HG03095 (cell line): ENCODE measurements around the gene SKI.
"Not testable (repeated sequence)": the region's sequence is repeated elsewhere in the genome, so short reads cannot be mapped to it uniquely, and the experiment has no call there.

Source experiments
- ATAC-seq: cut with Tn5 transposase; IDR thresholded peaks from one replicate; pipeline ENCODE4 v1.9.1; 2021; ENCODE audit warnings: moderate library complexity; ENCODE audit not compliant: unreplicated experiment

Gene SKI

GRCh38 chr1:2258996-2259395, 30.9 kb downstream of the SKI start:
- ATAC-seq = no peak

DNA sequence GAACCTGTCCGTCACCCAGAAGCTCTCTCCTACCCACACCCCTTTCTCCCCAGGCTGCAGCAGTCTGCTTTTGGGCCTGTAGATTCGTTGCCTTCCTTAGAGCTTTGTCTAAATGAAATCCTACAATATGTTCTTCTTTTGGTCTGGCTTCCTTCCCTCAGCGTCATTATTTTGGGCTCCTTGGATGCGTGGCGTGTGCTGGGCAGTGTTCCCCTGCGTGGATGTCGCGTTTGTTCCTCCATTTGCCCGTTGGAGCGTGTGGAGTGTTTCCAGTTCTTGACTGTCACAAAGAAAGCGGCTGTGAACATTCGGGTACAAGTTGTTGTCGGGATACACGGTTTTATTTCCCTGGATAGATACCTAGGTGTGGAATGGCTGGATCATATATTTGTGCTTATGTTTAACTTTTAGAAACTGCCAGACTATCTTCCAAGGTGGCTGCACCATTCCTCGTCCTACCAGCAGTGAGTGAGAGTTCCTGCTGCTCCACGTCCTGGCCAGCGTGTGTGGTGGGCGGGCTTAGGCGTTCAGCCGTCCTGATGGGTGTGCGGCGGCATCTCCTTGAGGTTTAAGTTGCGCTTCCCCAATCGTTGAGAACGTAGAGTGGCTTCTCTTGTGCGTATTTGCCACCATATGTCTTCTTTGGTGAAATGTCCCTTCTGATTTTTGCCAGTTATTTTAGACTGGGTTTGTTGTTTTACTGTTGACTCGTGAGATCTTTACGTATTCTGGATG, 31.7 kb downstream of the SKI start:
- no peak for ATAC-seq

DNA sequence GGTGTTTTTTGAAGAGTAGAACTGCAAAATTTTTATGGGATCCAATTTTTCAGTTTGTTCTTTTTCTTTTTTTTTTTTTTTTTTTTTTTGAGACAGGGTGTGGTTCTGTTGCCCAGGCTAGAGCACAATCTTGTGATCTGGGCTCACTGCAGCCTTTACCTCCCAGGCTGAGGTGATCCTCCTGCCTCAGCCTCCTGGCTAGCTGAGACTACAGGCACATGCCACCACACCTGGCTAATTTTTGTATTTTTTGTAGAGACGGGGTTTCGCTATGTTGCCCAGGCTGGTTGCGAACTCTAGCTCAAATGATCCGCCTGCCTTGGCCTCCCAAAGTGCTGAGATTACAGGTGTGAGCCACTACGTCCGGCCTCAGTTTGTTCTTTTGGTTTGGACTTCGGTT, 32.4 kb downstream of the SKI start:
- not testable (repeated sequence) for ATAC-seq

GRCh38 chr1:2260917-2261316, 32.8 kb downstream of the SKI start:
- ATAC-seq = no peak

- not testable (repeated sequence) for ATAC-seq
Observed at GRCh38 chr1:2261476-2262395, 33.6 kb downstream of the SKI start.

GRCh38 chr1:2266301-2266975, 38.3 kb downstream of the SKI start:
- no peak for ATAC-seq

DNA sequence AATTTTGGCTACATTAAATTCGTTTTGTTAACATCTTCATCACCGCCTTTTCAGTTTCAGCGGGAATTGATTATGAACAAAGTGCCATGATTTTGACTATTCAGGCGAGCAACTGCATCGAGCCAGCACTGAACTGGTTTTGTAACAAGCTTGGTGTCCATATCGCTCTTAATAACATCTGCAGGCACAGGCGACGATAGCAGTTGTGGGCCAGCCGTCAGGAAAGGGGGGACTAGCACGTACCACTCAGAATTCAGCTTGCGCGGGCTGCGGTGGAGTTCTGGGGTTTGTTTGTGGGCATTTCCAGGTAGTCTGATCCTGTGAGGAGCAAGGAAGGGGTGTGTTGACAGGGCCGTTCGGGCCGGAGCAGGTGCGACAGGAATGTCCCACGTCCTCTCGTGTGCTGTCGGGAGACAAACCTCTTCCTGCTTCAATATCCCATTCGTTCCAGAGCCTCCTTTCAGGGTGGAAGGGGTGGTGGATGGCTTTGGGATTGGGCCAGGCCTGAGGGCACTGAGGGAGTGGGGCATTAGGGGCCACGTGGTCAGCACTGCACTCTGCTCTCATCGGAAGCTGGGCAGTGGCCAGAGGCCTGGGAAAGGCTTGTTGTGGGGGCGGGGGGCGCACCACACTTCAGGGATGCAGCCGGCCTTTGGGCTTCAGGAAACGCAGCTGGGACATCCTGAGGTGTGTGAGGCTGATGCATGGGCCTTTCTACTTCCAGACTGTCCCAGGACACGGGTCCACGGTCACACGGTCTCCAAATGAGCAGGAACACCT, 39.1 kb downstream of the SKI start:
- no peak for ATAC-seq

DNA sequence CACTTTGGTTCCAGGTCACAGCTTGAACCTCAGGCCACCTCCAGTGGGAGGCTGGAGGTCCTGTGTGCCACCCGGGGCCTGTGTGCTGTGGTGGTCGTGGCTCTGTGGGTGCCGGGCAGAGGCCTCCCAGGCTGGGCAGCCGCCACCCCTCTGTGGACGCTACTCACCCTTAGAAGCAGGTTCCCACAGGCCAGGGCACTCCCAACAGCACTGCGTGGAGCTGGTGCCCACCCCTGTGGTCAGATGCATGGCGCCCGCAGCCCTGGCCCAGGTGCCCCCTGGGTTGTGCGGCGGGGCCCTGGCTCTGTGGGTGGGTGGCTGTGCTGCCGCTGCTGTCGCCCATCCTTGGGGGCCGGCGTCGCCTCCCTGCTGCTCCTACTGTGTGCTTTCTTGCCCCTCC, 39.7 kb downstream of the SKI start:
- ATAC-seq = no peak

- ATAC-seq = no peak
Observed at GRCh38 chr1:2268285-2269056, 40.4 kb downstream of the SKI start.

DNA sequence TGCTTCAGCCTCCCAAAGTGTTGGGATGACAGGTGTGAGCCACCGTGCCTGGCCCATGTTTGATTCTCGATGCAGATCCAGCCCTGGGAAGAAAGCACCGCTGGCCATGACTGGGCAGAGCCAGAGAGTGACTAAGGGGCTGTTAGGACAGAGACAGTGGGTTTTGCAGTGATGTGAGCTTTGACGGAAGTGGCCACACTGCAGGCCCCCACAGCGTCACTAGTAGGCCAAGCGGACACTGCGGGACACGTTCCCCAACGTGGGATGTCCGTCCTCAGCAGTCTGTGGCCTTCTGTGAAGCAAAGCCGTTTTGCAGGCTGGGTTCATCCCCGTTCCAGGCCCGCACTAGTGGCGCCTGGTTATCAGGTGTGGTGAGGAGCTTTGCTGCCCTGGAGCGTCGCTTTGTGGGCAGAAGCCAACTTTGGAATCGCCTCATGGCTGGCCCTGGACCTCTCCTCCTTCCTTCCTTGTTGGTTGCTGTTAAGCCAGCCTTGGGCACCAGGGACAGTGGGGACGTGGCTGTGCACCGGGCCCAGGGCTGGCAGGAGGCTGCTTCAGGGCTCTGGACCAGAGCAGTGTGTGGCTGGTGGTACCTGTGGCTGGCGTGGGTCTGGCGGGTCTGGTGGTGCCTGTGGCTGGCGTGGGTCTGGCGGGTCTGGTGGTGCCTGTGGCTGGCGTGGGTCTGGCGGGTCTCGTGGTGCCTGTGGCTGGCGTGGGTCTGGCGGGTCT, 41.2 kb downstream of the SKI start:
- no peak for ATAC-seq

GRCh38 chr1:2269922-2270259, 41.8 kb downstream of the SKI start:
- ATAC-seq = no peak

- no peak for ATAC-seq
Observed at GRCh38 chr1:2270260-2271100, 42.4 kb downstream of the SKI start.

DNA sequence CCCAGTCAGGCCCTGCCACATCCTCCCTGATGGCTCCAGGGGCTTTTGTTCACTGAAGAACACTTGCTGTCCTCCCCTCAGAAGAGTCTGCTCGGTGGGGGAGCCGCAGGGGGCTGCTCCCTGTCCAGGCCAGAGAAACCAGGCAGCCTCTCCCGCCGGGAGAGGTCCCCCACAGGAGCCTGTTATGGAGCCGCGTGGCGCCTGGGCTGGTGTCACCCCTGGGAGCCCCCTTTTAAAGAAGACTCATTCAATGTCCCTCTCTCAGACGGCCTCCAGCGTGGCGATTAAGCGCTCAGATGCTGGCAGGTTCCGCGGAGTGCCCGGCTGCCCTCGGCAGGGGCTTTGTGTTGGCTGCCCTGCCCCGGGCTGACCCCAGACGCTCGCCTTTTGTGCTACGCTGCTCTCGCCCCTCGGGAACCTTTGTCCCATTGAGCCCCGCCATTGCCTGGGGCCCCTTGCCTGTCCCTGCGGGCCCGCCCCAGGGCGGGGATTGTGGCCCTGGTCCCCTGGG, 43.1 kb downstream of the SKI start:
- ATAC-seq = no peak

GRCh38 chr1:2271841-2272655, 43.9 kb downstream of the SKI start:
- no peak for ATAC-seq

DNA sequence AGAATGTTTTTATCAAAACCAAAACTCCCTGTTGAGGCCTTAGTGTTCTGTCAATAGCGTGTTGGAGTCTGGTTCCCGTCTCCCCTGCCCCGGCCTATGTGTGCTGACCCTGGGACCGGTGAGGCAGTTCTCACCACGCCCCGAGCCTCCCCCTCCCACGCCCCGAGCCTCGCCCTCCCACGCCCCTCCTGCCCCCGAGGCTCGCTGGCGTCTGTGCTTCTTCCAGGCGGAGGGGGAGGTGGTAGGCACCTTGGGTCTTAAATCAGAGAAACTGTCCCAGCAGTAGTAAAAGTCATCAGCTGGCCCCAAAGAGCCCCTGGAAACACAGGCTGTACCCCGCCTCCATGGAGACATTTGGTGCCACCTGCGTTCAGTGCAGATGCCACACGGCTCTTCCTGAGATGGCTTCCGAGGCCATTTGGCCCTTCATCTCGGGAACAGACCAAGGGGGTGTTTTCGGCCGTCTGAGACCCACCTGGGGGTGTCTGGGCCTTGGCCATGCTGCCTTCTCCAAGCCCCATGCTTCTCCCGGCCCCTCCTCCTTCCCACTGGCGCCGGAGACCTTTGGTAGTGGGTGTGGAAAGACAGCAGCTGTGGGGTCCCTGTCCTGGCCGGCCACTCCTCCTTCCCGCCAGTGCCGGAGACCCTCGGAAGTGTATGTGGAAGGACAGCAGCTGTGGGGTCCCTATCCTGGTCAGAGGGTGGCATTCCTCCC, 44.7 kb downstream of the SKI start:
- ATAC-seq = no peak

GRCh38 chr1:2273401-2274090, 45.4 kb downstream of the SKI start:
- no peak for ATAC-seq
